ENCODE data around the gene GLB1L. TPM values are rescaled to one million over a fixed set of nuclear protein-coding genes. Genes with fewer than 3 reads are reported as not detected.
A peak's percentile ranks its signal among the peaks of the same experiment; 100 is the strongest.

Gene GLB1L
- total RNA-seq, 4 donors from 2014 or later, result 0.40 to 9.1 (median 3.8) TPM

GRCh38 chr2:219213026-219213415, 32.2 kb downstream of the GLB1L start:
- WGBS, 2 donors (ENCODE audit: low coverage in 1 of 2), result 91 to 100% methylated on average over 1 to 8 of the region's 8 CpGs
- intact Hi-C loops (cut with DNase I; ENCODE audit: low total_unique reads), result no loop called here
- DNase-seq, result no peak

GRCh38 chr2:219210886-219211362, 34.3 kb downstream of the GLB1L start:
- DNase-seq, result no peak
- no peaks in the 10 kb centered on the region for H3K27me3 ChIP-seq
- peaks cover 7 to 18% (median 16%) of the 10 kb centered on the region in 4 donors for H3K4me1 ChIP-seq
- WGBS, 2 donors (ENCODE audit: low coverage in 1 of 2), result 80 to 92% methylated on average over 1 to 9 of the region's 9 CpGs
- no peak for TF ChIP-seq POLR2A (IDR thresholded peaks at IDR 0.05)
- TF ChIP-seq EP300 (IDR thresholded peaks at IDR 0.05; ENCODE audit: low read depth), result no peak
- TF ChIP-seq CTCF (IDR thresholded peaks at IDR 0.05), result no peak
- TF ChIP-seq POLR2AphosphoS5 (IDR thresholded peaks at IDR 0.05), result no peak
- no peak overlapping the region for H3K4me3 ChIP-seq
- H3K36me3 ChIP-seq, result peaks cover 0 to 4% (median 0%) of the 10 kb centered on the region in 4 donors
- in situ Hi-C loops (cut with MboI; ENCODE audit: low pct_ligation_motif_present in 1 of 4, low pct_unique_long_range_greater_than_20kb in 1 of 4, low sequenced_read_pairs in 3 of 4), result loop anchor here in 1 of 4 donors (10.0 kb wide), 1 partner anchor 46 kb away; the partner anchor contains the start of gene NHEJ1
- intact Hi-C loops (cut with DNase I; ENCODE audit: low total_unique reads), result no loop called here
- H3K9me3 ChIP-seq, result no peaks in the 10 kb centered on the region
- peak overlapping the region in 1 of 4 donors; percentile 5 for H3K27ac ChIP-seq

More at GRCh38 chr2:219213026-219213415, 32.2 kb downstream of the GLB1L start:
- Histone ChIP-seq H3K27ac (no peak overlapping the region), H3K4me1 (peaks cover 9 to 20% (median 18%) of the 10 kb centered on the region in 4 donors), H3K27me3 (no peaks in the 10 kb centered on the region), H3K36me3 (peaks cover 0 to 4% (median 0%) of the 10 kb centered on the region in 4 donors), H3K4me3 (no peak overlapping the region), H3K9me3 (no peaks in the 10 kb centered on the region)
- in situ Hi-C loops (cut with MboI; ENCODE audit: low pct_ligation_motif_present in 1 of 4, low pct_unique_long_range_greater_than_20kb in 1 of 4, low sequenced_read_pairs in 3 of 4), result loop anchor here in 1 of 4 donors (10.0 kb wide), 1 partner anchor 48 kb away; the partner anchor contains the start of gene NHEJ1
- TF ChIP-seq EP300 (IDR thresholded peaks at IDR 0.05; ENCODE audit: low read depth) (no peak), CTCF (IDR thresholded peaks at IDR 0.05) (no peak), POLR2AphosphoS5 (IDR thresholded peaks at IDR 0.05) (no peak), POLR2A (IDR thresholded peaks at IDR 0.05) (no peak)

DNA sequence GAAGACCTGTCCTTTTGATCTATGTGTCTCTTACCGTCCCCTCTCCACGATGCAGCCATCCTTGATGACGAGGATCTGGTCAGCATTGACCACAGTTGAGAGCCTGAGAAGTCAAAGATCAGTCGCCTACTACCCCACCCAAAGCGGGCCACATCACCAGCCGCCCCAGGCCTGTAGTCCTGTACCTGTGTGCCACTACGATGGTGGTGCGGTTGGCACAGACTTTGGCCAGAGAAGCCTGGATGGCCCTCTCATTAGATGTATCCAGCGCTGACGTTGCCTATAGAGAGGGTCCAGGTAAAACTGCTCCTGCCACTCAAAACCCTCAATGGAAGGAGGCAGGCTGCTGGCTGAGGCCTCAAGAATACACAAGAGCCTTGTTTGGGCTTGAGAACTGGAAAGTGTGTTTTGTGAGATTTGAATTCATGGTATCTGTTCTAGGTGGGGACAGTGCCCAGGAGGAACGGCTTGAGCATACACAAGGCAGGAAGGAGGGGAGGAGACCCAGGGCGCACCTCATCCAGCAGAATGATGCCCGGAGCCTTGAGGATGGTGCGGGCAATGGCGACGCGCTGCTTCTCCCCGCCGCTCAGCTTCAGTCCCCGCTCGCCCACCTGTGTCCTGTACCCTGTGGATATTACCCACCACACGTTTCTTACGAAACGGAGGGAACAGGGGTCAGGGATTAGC, 34.9 kb downstream of the GLB1L start:
- intact Hi-C loops (cut with DNase I; ENCODE audit: low total_unique reads), result no loop called here
- Histone ChIP-seq H3K27ac (peak overlapping the region in 2 of 4 donors; percentile 8 to 9), H3K27me3 (no peaks in the 10 kb centered on the region), H3K4me3 (no peak overlapping the region), H3K4me1 (peaks cover 7 to 21% (median 20%) of the 10 kb centered on the region in 4 donors), H3K9me3 (no peaks in the 10 kb centered on the region), H3K36me3 (peaks cover 0 to 4% (median 0%) of the 10 kb centered on the region in 4 donors)
- in situ Hi-C loops (cut with MboI; ENCODE audit: low pct_ligation_motif_present in 1 of 4, low pct_unique_long_range_greater_than_20kb in 1 of 4, low sequenced_read_pairs in 3 of 4), result loop anchor here in 1 of 4 donors (10.0 kb wide), 1 partner anchor 46 kb away; the partner anchor contains the start of gene NHEJ1
- WGBS, 2 donors (ENCODE audit: low coverage in 1 of 2), result 96 to 100% methylated on average over 7 to 24 of the region's 24 CpGs
- TF ChIP-seq POLR2AphosphoS5 (IDR thresholded peaks at IDR 0.05) (no peak), POLR2A (IDR thresholded peaks at IDR 0.05) (no peak)
- no peak for DNase-seq

GRCh38 chr2:219209236-219210195, 35.7 kb downstream of the GLB1L start:
- peaks cover 7 to 21% (median 20%) of the 10 kb centered on the region in 4 donors for H3K4me1 ChIP-seq
- DNase-seq, result no peak
- no peaks in the 10 kb centered on the region for H3K9me3 ChIP-seq
- no peaks in the 10 kb centered on the region for H3K27me3 ChIP-seq
- in situ Hi-C loops (cut with MboI; ENCODE audit: low pct_ligation_motif_present in 1 of 4, low pct_unique_long_range_greater_than_20kb in 1 of 4, low sequenced_read_pairs in 3 of 4) (loop anchor here in 2 of 4 donors (5.0 to 10.0 kb wide), 2 partner anchors 37 to 45 kb away; partner anchors contain the start of genes NHEJ1 (in 1 of the 2) and SLC23A3 (in 1 of the 2)), intact Hi-C loops (cut with DNase I; ENCODE audit: low total_unique reads) (no loop called here)
- H3K36me3 ChIP-seq, result peaks cover 0 to 4% (median 0%) of the 10 kb centered on the region in 4 donors
- no peak for TF ChIP-seq POLR2A (IDR thresholded peaks at IDR 0.05)
- TF ChIP-seq EP300 (IDR thresholded peaks at IDR 0.05; ENCODE audit: low read depth), result no peak
- TF ChIP-seq CTCF (IDR thresholded peaks at IDR 0.05), result no peak
- TF ChIP-seq POLR2AphosphoS5 (IDR thresholded peaks at IDR 0.05), result no peak
- peak overlapping the region in 3 of 4 donors; percentile 6 to 9 (median 8) for H3K27ac ChIP-seq
- no peak overlapping the region for H3K4me3 ChIP-seq
- WGBS, 2 donors (ENCODE audit: low coverage in 1 of 2), result 76 to 77% methylated on average over 7 to 18 of the region's 18 CpGs

Data from transverse colon (tissue), 4 donors.